GM12878 (cell line): ENCODE results near the gene CCN5. TPM values are rescaled to one million over a fixed set of nuclear protein-coding genes. Genes with fewer than 3 reads are reported as not detected.

Experiments used
- CBX3 ChIP-seq: fragments of 200-600 bp; sonication (generic); IDR thresholded peaks from 2 replicates; pipeline ENCODE4 v1.6.1; 2016; ENCODE audit warnings: low read depth, borderline replicate concordance
- EED ChIP-seq: sonication (generic); IDR thresholded peaks from 2 replicates; pipeline ENCODE4 v1.6.1; 2016; ENCODE audit warnings: antibody characterized with exemption, low read depth
- EP300 ChIP-seq, 2 experiments: fragments of 150-350 bp in 1 of 2; IDR thresholded peaks; 2 replicates each; pipeline ENCODE4 v1.6.1; 2011 to 2012; ENCODE audit warnings: low read depth in 2 of 2, low read length in 2 of 2, borderline replicate concordance in 1 of 2, improper control_type of control experiment in 1 of 2, inconsistent platforms in 1 of 2; ENCODE audit not compliant: control insufficient read depth in 1 of 2
- HCFC1 ChIP-seq: fragments of 150-350 bp; IDR thresholded peaks from 2 replicates; pipeline ENCODE4 v1.6.1; 2014; ENCODE audit warnings: low read length
- KAT2A ChIP-seq: conservative IDR thresholded peaks from 2 replicates; pipeline ENCODE4 v1.6.1; 2011; ENCODE audit warnings: low read depth, low read length; ENCODE audit not compliant: control insufficient read depth
- KLF5 ChIP-seq: fragments of 450-650 bp; IDR thresholded peaks from 2 replicates; pipeline ENCODE4 v1.6.1; 2014; ENCODE audit warnings: mild to moderate bottlenecking; ENCODE audit not compliant: partially characterized antibody
- MEF2B ChIP-seq: fragments of 450-650 bp; IDR thresholded peaks from 2 replicates; pipeline ENCODE4 v1.6.1; 2018; ENCODE audit warnings: mild to moderate bottlenecking, moderate library complexity; ENCODE audit not compliant: partially characterized antibody, poor library complexity, severe bottlenecking
- NBN ChIP-seq: fragments of 450-650 bp; IDR thresholded peaks from 2 replicates; pipeline ENCODE4 v1.6.1; 2016
- PML ChIP-seq: IDR thresholded peaks from 2 replicates; pipeline ENCODE4 v1.6.1; 2012; ENCODE audit warnings: low read length, inconsistent platforms
- POLR2AphosphoS2 ChIP-seq: IDR thresholded peaks from 2 replicates; pipeline ENCODE4 v1.6.1; 2011; ENCODE audit warnings: low read depth, mild to moderate bottlenecking, low read length, improper control_type of control experiment, moderate library complexity
- POLR2AphosphoS5 ChIP-seq: IDR thresholded peaks from 2 replicates; pipeline ENCODE4 v1.6.1; 2011; ENCODE audit warnings: mild to moderate bottlenecking, low read length, inconsistent platforms
- RAD51 ChIP-seq: fragments of 450-650 bp; IDR thresholded peaks from 2 replicates; pipeline ENCODE4 v1.6.1; 2016; ENCODE audit warnings: moderate library complexity, mild to moderate bottlenecking, inconsistent platforms
- RFX5 ChIP-seq: IDR thresholded peaks from 2 replicates; pipeline ENCODE4 v1.6.1; 2011; ENCODE audit warnings: low read depth, low read length, improper control_type of control experiment
- SMAD5 ChIP-seq: IDR thresholded peaks from 2 replicates; pipeline ENCODE4 v1.6.1; 2016; ENCODE audit warnings: antibody characterized with exemption, low read depth
- SRF ChIP-seq, 2 experiments: IDR thresholded peaks; 2 replicates each; pipeline ENCODE4 v1.6.1; 2011; ENCODE audit warnings: low read depth in 2 of 2, low read length in 2 of 2, mild to moderate bottlenecking in 1 of 2, moderate library complexity in 1 of 2
- WRNIP1 ChIP-seq: IDR thresholded peaks from 2 replicates; pipeline ENCODE4 v1.6.1; 2011; ENCODE audit warnings: low read depth, low read length, improper control_type of control experiment, borderline replicate concordance
- YY1 ChIP-seq: IDR thresholded peaks from 2 replicates; pipeline ENCODE4 v1.6.1; 2011; ENCODE audit warnings: low read depth, mild to moderate bottlenecking, low read length
- ZZZ3 ChIP-seq: IDR thresholded peaks from 2 replicates; pipeline ENCODE4 v1.6.1; 2011; ENCODE audit warnings: low read depth; ENCODE audit not compliant: control insufficient read depth, insufficient read length
- polyA plus RNA-seq, 11 experiments: library from polyadenylated mRNA; depleted of rRNA in 4 of 11; unstranded in 6 of 11; stranded (reverse) in 5 of 11; fragments of >200 nt; fragmentation: Nextera tagmentation in 4 of 11; fragmentation: Illumina TruSeq in 1 of 11; extraction: Ambion mirVana in 4 of 11; extraction: Trizol in 1 of 11; gene quantifications; 1 replicate in 1 of 11; 2 replicates in 10 of 11; pipeline versions ENCODE4 v1.2.1 to v1.2.3, GENCODE V29; 2011 to 2016; ENCODE audit warnings: inconsistent platforms in 2 of 11, missing spikeins in 2 of 11, low read depth in 1 of 11
- total RNA-seq, 4 experiments: library from RNA; depleted of rRNA in 3 of 4; stranded (reverse); fragments of >200 nt in 3 of 4; fragmentation: Illumina TruSeq in 1 of 4; extraction: Trizol in 1 of 4; gene quantifications; 2 replicates each; pipeline versions ENCODE4 v1.2.1 to v1.2.3, GENCODE V29; 2013 to 2021
- TF ChIP-seq, protein P1 (sequence below): fragments of 450-650 bp; IDR thresholded peaks from 2 replicates; pipeline ENCODE4 v1.6.1; 2018; ENCODE audit warnings: borderline replicate concordance, mild to moderate bottlenecking; ENCODE audit not compliant: partially characterized antibody
- TF ChIP-seq, protein P2 (sequence below), 3 experiments: IDR thresholded peaks in 2 of 3; conservative IDR thresholded peaks in 1 of 3; 2 replicates each; pipeline ENCODE4 v1.5.1; 2011; ENCODE audit warnings: low read depth in 3 of 3, low read length in 3 of 3, mild to moderate bottlenecking in 3 of 3, control low read depth in 2 of 3, moderate library complexity in 2 of 3, inconsistent platforms in 1 of 3, mixed read lengths in 1 of 3; ENCODE audit not compliant: control insufficient read depth in 2 of 3, insufficient read depth in 1 of 3; ENCODE audit errors: extremely low read depth in 1 of 3
- TF ChIP-seq, protein P3 (sequence below): fragments of 450-650 bp; IDR thresholded peaks from 2 replicates; pipeline ENCODE4 v1.6.1; 2018; ENCODE audit warnings: mild to moderate bottlenecking, low read depth, moderate library complexity; ENCODE audit not compliant: partially characterized antibody
- TF ChIP-seq, protein P4 (sequence below): fragments of 450-650 bp; IDR thresholded peaks from 2 replicates; pipeline ENCODE4 v1.6.1; 2017; ENCODE audit warnings: mild to moderate bottlenecking

CCN5 gene
- total and polyA plus RNA-seq, 10 of the 15 experiments (the other 5 are each of a cell fraction or from before 2014, with no cell fraction given), result 0.14 to 0.15 TPM; not detected in 8

DNA sequence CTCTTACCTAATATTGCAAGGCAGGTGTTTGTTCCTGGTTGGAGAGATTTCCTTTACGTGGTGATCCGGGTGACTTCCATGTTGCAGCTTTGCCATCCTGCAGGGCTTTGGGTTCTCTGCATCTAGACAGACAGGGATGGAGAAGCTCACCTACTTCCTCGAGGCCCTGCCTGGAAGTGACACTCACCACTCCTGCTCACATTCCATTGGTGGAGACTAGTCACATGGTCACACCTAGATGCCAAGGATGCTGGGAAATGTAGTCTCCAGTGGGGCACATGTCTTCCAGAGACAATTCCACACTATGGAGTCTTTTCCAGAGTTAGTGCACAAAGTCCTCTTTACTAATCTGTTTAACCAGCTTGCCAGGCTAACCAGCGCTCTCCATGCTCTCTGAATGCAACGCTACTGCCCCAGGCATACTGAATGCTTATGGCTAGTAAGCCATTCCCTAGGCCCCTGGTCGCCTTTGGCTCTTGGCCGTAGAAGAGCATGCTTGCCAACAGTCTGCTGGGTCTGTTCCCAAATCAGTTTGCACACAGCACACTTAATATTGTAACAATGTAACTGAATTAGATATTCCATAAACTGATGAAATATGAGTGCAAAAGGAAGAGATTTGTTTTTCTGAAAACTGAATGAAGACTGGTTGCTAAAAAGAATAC lies 23.8 kb downstream of the CCN5 start (continued):
- TF ChIP-seq, protein P1, sequence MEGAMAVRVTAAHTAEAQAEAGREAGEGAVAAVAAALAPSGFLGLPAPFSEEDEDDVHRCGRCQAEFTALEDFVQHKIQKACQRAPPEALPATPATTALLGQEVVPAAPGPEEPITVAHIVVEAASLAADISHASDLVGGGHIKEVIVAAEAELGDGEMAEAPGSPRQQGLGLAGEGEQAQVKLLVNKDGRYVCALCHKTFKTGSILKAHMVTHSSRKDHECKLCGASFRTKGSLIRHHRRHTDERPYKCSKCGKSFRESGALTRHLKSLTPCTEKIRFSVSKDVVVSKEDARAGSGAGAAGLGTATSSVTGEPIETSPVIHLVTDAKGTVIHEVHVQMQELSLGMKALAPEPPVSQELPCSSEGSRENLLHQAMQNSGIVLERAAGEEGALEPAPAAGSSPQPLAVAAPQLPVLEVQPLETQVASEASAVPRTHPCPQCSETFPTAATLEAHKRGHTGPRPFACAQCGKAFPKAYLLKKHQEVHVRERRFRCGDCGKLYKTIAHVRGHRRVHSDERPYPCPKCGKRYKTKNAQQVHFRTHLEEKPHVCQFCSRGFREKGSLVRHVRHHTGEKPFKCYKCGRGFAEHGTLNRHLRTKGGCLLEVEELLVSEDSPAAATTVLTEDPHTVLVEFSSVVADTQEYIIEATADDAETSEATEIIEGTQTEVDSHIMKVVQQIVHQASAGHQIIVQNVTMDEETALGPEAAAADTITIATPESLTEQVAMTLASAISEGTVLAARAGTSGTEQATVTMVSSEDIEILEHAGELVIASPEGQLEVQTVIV, result no peak
- no peak for TF ChIP-seq PML
- no peak for TF ChIP-seq NBN
- no peak for TF ChIP-seq SMAD5
- TF ChIP-seq CBX3, result no peak
- no peak for TF ChIP-seq EED
- TF ChIP-seq SRF (IDR thresholded peaks at IDR 0.05; ENCODE audit: low read depth in 2 of 2, low read length in 2 of 2), result no peak
- no peak for TF ChIP-seq RFX5
- TF ChIP-seq ZZZ3, result no peak
- TF ChIP-seq POLR2AphosphoS2, result no peak
- TF ChIP-seq WRNIP1, result no peak
- TF ChIP-seq YY1, result 0 out of 2 replicates have a peak, but pooled peaks have one; percentile 30
- TF ChIP-seq POLR2AphosphoS5, result no peak
- TF ChIP-seq KAT2A, result no peak
- TF ChIP-seq, protein P2, sequence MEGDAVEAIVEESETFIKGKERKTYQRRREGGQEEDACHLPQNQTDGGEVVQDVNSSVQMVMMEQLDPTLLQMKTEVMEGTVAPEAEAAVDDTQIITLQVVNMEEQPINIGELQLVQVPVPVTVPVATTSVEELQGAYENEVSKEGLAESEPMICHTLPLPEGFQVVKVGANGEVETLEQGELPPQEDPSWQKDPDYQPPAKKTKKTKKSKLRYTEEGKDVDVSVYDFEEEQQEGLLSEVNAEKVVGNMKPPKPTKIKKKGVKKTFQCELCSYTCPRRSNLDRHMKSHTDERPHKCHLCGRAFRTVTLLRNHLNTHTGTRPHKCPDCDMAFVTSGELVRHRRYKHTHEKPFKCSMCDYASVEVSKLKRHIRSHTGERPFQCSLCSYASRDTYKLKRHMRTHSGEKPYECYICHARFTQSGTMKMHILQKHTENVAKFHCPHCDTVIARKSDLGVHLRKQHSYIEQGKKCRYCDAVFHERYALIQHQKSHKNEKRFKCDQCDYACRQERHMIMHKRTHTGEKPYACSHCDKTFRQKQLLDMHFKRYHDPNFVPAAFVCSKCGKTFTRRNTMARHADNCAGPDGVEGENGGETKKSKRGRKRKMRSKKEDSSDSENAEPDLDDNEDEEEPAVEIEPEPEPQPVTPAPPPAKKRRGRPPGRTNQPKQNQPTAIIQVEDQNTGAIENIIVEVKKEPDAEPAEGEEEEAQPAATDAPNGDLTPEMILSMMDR (IDR thresholded peaks at IDR 0.05 in 2 of 3, conservative IDR thresholded peaks at IDR 0.05 in 1 of 3; ENCODE audit: control insufficient read depth in 2 of 3, extremely low read depth in 1 of 3, insufficient read depth in 1 of 3, low read depth in 3 of 3, low read length in 3 of 3), result no peak
- TF ChIP-seq RAD51, result peak; percentile 78
- no peak for TF ChIP-seq KLF5
- TF ChIP-seq HCFC1, result peak; percentile 80
- TF ChIP-seq, protein P3, sequence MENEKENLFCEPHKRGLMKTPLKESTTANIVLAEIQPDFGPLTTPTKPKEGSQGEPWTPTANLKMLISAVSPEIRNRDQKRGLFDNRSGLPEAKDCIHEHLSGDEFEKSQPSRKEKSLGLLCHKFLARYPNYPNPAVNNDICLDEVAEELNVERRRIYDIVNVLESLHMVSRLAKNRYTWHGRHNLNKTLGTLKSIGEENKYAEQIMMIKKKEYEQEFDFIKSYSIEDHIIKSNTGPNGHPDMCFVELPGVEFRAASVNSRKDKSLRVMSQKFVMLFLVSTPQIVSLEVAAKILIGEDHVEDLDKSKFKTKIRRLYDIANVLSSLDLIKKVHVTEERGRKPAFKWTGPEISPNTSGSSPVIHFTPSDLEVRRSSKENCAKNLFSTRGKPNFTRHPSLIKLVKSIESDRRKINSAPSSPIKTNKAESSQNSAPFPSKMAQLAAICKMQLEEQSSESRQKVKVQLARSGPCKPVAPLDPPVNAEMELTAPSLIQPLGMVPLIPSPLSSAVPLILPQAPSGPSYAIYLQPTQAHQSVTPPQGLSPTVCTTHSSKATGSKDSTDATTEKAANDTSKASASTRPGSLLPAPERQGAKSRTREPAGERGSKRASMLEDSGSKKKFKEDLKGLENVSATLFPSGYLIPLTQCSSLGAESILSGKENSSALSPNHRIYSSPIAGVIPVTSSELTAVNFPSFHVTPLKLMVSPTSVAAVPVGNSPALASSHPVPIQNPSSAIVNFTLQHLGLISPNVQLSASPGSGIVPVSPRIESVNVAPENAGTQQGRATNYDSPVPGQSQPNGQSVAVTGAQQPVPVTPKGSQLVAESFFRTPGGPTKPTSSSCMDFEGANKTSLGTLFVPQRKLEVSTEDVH, result no peak
- TF ChIP-seq EP300 (IDR thresholded peaks at IDR 0.05; ENCODE audit: borderline replicate concordance in 1 of 2, control insufficient read depth in 1 of 2, low read depth in 2 of 2, low read length in 2 of 2), result no peak
- TF ChIP-seq, protein P4, sequence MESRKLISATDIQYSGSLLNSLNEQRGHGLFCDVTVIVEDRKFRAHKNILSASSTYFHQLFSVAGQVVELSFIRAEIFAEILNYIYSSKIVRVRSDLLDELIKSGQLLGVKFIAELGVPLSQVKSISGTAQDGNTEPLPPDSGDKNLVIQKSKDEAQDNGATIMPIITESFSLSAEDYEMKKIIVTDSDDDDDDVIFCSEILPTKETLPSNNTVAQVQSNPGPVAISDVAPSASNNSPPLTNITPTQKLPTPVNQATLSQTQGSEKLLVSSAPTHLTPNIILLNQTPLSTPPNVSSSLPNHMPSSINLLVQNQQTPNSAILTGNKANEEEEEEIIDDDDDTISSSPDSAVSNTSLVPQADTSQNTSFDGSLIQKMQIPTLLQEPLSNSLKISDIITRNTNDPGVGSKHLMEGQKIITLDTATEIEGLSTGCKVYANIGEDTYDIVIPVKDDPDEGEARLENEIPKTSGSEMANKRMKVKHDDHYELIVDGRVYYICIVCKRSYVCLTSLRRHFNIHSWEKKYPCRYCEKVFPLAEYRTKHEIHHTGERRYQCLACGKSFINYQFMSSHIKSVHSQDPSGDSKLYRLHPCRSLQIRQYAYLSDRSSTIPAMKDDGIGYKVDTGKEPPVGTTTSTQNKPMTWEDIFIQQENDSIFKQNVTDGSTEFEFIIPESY, result no peak
- no peak for TF ChIP-seq MEF2B
